ENCODE measurements around the gene ROBO4. TPM values are rescaled to one million over a fixed set of nuclear protein-coding genes. Genes with fewer than 3 reads are reported as not detected.

Gene ROBO4
- total and polyA plus RNA-seq, 2 of the 13 experiments (the other 11 are each of a cell fraction or from before 2014, with no cell fraction given), result 0.07 to 1.1 TPM

GRCh38 chr11:124934862-124935547 lies 37.3 kb upstream of the ROBO4 start (continued):
- TF ChIP-seq SNAPC4 (CRISPR knock-in tag; IDR thresholded peaks at IDR 0.05), result no peak; the same call in 1 of the 2 replicates
- peak; percentile 67; the same call in 1 of the 2 replicates for TF ChIP-seq KDM5A (IDR thresholded peaks at IDR 0.05; ENCODE audit: borderline replicate concordance, low read length)
- TF ChIP-seq ZNF879 (CRISPR knock-in tag; IDR thresholded peaks at IDR 0.05), result no peak
- no peak for TF ChIP-seq ZBTB8A (CRISPR knock-in tag; IDR thresholded peaks at IDR 0.05; ENCODE audit: borderline replicate concordance, low read depth)
- no peak for TF ChIP-seq SP5 (CRISPR knock-in tag; IDR thresholded peaks at IDR 0.05; ENCODE audit: borderline replicate concordance, low read depth)
- peak; percentile 21; the same call in 1 of the 2 replicates for TF ChIP-seq ARNTL (CRISPR knock-in tag; IDR thresholded peaks at IDR 0.05)
- no peak for TF ChIP-seq ZNF83 (CRISPR knock-in tag; IDR thresholded peaks at IDR 0.05; ENCODE audit: borderline replicate concordance)
- TF ChIP-seq KAT2B (IDR thresholded peaks at IDR 0.05; ENCODE audit: borderline replicate concordance, low read depth, low read length), result no peak
- no peak for TF ChIP-seq MTA3 (CRISPR knock-in tag; IDR thresholded peaks at IDR 0.05)
- no peak for TF ChIP-seq CSRNP1 (CRISPR knock-in tag; IDR thresholded peaks at IDR 0.05)
- TF ChIP-seq ZNF577 (CRISPR knock-in tag; IDR thresholded peaks at IDR 0.05; ENCODE audit: borderline replicate concordance, low read depth), result no peak
- TF ChIP-seq ZNF597 (CRISPR knock-in tag; IDR thresholded peaks at IDR 0.05), result no peak
- no peak for TF ChIP-seq AHR (CRISPR knock-in tag; IDR thresholded peaks at IDR 0.05)
- TF ChIP-seq RARG (CRISPR knock-in tag; IDR thresholded peaks at IDR 0.05; ENCODE audit: low read depth), result no peak
- no peak for TF ChIP-seq HNRNPLL (IDR thresholded peaks at IDR 0.05; ENCODE audit: low read depth, low read length, poor library complexity, severe bottlenecking)
- TF ChIP-seq STAG1 (CRISPR knock-in tag; IDR thresholded peaks at IDR 0.05), result peak; percentile 10; the same call in 1 of the 2 replicates
- no peak for TF ChIP-seq KLF15 (CRISPR knock-in tag; IDR thresholded peaks at IDR 0.05; ENCODE audit: borderline replicate concordance)
- TF ChIP-seq TEF (CRISPR knock-in tag; IDR thresholded peaks at IDR 0.05), result no peak
- no peak for TF ChIP-seq CSRNP2 (CRISPR knock-in tag; conservative IDR thresholded peaks at IDR 0.05; ENCODE audit: low read depth)

Measured in HepG2 (cell line).